ENCODE data around the gene PRKAR1B.

PRKAR1B gene

DNA sequence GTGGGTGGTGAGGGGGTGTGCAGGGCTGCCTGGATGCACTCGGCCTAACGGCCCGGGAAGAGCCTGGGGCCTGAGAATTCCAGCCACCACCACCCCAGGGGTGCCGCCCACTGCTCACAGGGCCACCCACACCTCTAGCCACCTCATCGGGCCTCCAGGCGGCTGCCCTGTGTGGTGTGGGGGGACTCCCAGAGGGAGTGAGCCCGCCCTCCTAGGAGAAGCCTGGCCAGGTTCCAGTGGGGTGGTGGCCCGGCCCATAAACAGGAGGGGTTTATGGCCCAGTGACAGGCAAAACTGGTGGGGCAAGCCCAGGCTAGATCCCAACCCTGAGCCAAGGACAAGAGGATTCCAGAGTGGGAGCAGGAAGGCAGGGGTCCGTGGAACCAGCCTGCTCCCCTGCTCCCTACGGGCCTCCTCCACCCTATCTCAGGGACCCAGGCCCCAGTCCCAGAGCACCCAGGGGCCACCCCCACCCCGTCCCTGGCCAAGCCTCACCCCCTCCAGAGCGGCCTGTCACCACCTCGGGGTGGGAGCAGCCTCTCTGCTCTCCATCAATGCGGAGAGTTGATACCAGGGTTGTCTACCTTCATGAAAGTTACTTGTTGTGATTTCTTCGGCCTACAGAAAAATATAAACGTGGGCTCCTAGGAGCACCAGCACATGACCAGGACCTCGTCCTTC lies 187.2 kb downstream of the PRKAR1B start:
- Histone ChIP-seq H3K4me3 (ENCODE audit: low read depth, low read length, poor library complexity, severe bottlenecking) (no peak overlapping the region), H3K9ac (ENCODE audit: low read length) (no peak overlapping the region), H3K4me2 (ENCODE audit: low read length) (no peak overlapping the region), H3K36me3 (ENCODE audit: insufficient read depth, low read length) (no peaks in the 10 kb centered on the region), H3K9me3 (ENCODE audit: low read length) (no peaks in the 10 kb centered on the region), H3F3A (ENCODE audit: insufficient read depth, low read length) (no peaks in the 10 kb centered on the region), H3K9me2 (ENCODE audit: low read depth, low read length) (no peaks in the 10 kb centered on the region), H2AFZ (ENCODE audit: low read length) (no peak overlapping the region), H3K27me3 (ENCODE audit: insufficient read depth, low read length) (peaks cover 2% of the 10 kb centered on the region; the same call in 1 of the 2 replicates), H3K4me1 (ENCODE audit: insufficient read depth, low read length, severe bottlenecking) (no peaks in the 10 kb centered on the region), H3K79me2 (ENCODE audit: insufficient read depth, low read length) (no peaks in the 10 kb centered on the region), H3K27ac (ENCODE audit: low read depth, low read length, poor library complexity, severe bottlenecking) (no peak overlapping the region), H4K20me1 (ENCODE audit: insufficient read depth, low read length) (no peaks in the 10 kb centered on the region)
- TF ChIP-seq CTCF (IDR thresholded peaks at IDR 0.05; ENCODE audit: low read length) (no peak), EZH2 (IDR thresholded peaks at IDR 0.05; ENCODE audit: borderline replicate concordance, low read length) (no peak)

- Histone ChIP-seq H3K9me3 (ENCODE audit: low read length) (no peaks in the 10 kb centered on the region), H3K27me3 (ENCODE audit: insufficient read depth, low read length) (peaks cover 2% of the 10 kb centered on the region; the same call in 1 of the 2 replicates), H3F3A (ENCODE audit: insufficient read depth, low read length) (no peaks in the 10 kb centered on the region), H3K36me3 (ENCODE audit: insufficient read depth, low read length) (no peaks in the 10 kb centered on the region), H3K9me2 (ENCODE audit: low read depth, low read length) (no peaks in the 10 kb centered on the region), H3K27ac (ENCODE audit: low read depth, low read length, poor library complexity, severe bottlenecking) (no peak overlapping the region), H3K4me2 (ENCODE audit: low read length) (no peak overlapping the region), H3K79me2 (ENCODE audit: insufficient read depth, low read length) (no peaks in the 10 kb centered on the region), H3K9ac (ENCODE audit: low read length) (no peak overlapping the region), H2AFZ (ENCODE audit: low read length) (no peak overlapping the region), H3K4me1 (ENCODE audit: insufficient read depth, low read length, severe bottlenecking) (no peaks in the 10 kb centered on the region), H3K4me3 (ENCODE audit: low read depth, low read length, poor library complexity, severe bottlenecking) (no peak overlapping the region), H4K20me1 (ENCODE audit: insufficient read depth, low read length) (no peaks in the 10 kb centered on the region)
- TF ChIP-seq EZH2 (IDR thresholded peaks at IDR 0.05; ENCODE audit: borderline replicate concordance, low read length) = no peak
- TF ChIP-seq CTCF (IDR thresholded peaks at IDR 0.05; ENCODE audit: low read length) = no peak
Measured at GRCh38 chr7:538764-539685, 188.1 kb downstream of the PRKAR1B start.

GRCh38 chr7:537911-538634 lies 189.0 kb downstream of the PRKAR1B start:
- no peak overlapping the region for H2AFZ ChIP-seq (ENCODE audit: low read length)
- no peaks in the 10 kb centered on the region for H3F3A ChIP-seq (ENCODE audit: insufficient read depth, low read length)
- no peaks in the 10 kb centered on the region for H3K36me3 ChIP-seq (ENCODE audit: insufficient read depth, low read length)
- H3K9me2 ChIP-seq (ENCODE audit: low read depth, low read length) = no peaks in the 10 kb centered on the region
- TF ChIP-seq CTCF (IDR thresholded peaks at IDR 0.05; ENCODE audit: low read length) = no peak
- TF ChIP-seq EZH2 (IDR thresholded peaks at IDR 0.05; ENCODE audit: borderline replicate concordance, low read length) = no peak
- no peaks in the 10 kb centered on the region for H3K9me3 ChIP-seq (ENCODE audit: low read length)
- H4K20me1 ChIP-seq (ENCODE audit: insufficient read depth, low read length) = no peaks in the 10 kb centered on the region
- H3K9ac ChIP-seq (ENCODE audit: low read length) = no peak overlapping the region
- peaks cover 4% of the 10 kb centered on the region; the same call in 1 of the 2 replicates for H3K27me3 ChIP-seq (ENCODE audit: insufficient read depth, low read length)
- H3K4me2 ChIP-seq (ENCODE audit: low read length) = no peak overlapping the region
- H3K4me1 ChIP-seq (ENCODE audit: insufficient read depth, low read length, severe bottlenecking) = no peaks in the 10 kb centered on the region
- H3K4me3 ChIP-seq (ENCODE audit: low read depth, low read length, poor library complexity, severe bottlenecking) = no peak overlapping the region
- H3K79me2 ChIP-seq (ENCODE audit: insufficient read depth, low read length) = no peaks in the 10 kb centered on the region
- H3K27ac ChIP-seq (ENCODE audit: low read depth, low read length, poor library complexity, severe bottlenecking) = no peak overlapping the region

All from OCI-LY1 (cell line).